HCT116 (cell line): ENCODE measurements around the gene TOP2B. TPM values are rescaled to one million over a fixed set of nuclear protein-coding genes. Genes with fewer than 3 reads are reported as not detected.

ENCODE experiments used
- ATAC-seq: fragments of 200-7000 bp; cut with Tn5 transposase; 2 replicates; pipeline ENCODE4 v1.9.1; 2020; ENCODE audit warnings: mild to moderate bottlenecking, moderate library complexity
- BruUV-seq: library from RNA; stranded (reverse); fragments of 400-500 nt; replicated peaks from 2 replicates; lab custom pipeline; 2021; lab: Mats Ljungman, UMichigan
- CTCF ChIA-PET: fragments of 300-600 bp; sonication (Branson Sonifier 250); formaldehyde crosslinking; loops from one replicate; lab custom pipeline; 2021; ENCODE audit warnings: antibody characterized with exemption; lab: Charles Lee
- POLR2A ChIA-PET: fragments of 300-600, 350-600 bp; sonication (Branson Sonifier 250); formaldehyde crosslinking; loops from one replicate; lab custom pipeline; 2021; ENCODE audit warnings: antibody characterized with exemption; lab: Charles Lee
- RAD21 ChIA-PET, 2 experiments: fragments of 300-600 bp; sonication (Branson Sonifier 250); formaldehyde crosslinking; loops; one replicate each; lab custom pipeline; 2023; ENCODE audit warnings: low total read pairs in 2 of 2; ENCODE audit not compliant: uncharacterized antibody in 2 of 2, unreplicated experiment in 2 of 2, low non-redundant PET in 1 of 2; lab: Charles Lee
- DNase-seq: peaks from one replicate; pipeline ENCODE4 v3.0.0-alpha.2; 2010; ENCODE audit warnings: low read depth, low spot score
- H2AFZ ChIP-seq: fragments of 200-600 bp; shearing (Covaris generic), sonication (generic); 2 replicates; pipeline ENCODE4 v1.6.1; 2017; ENCODE audit warnings: low read depth, mixed run types, mixed read lengths, antibody characterized with exemption, low read length; ENCODE audit not compliant: poor library complexity, severe bottlenecking
- H3K27ac ChIP-seq: 2 replicates; pipeline ENCODE4 v1.5.1; 2012; ENCODE audit warnings: low read depth, low read length
- H3K27me3 ChIP-seq: fragments of 200-600 bp; sonication (generic); 2 replicates; pipeline ENCODE4 v1.6.1; 2016; ENCODE audit warnings: mixed run types, low read length, mixed read lengths; ENCODE audit not compliant: insufficient read depth
- H3K36me3 ChIP-seq, 2 experiments: fragments of 200-500 bp in 1 of 2; fragments of 200-600 bp in 1 of 2; sonication (Bioruptor generic) in 1 of 2; sonication (generic) in 1 of 2; 2 replicates each; pipeline versions ENCODE4 v1.5.1 to v1.6.1; 2014 to 2016; ENCODE audit warnings: low read length in 2 of 2, inconsistent platforms in 1 of 2, mixed read lengths in 1 of 2, mixed run types in 1 of 2; ENCODE audit not compliant: insufficient read depth in 2 of 2, control insufficient read depth in 1 of 2
- H3K4me1 ChIP-seq, 2 experiments: fragments of 200-600 bp in 1 of 2; sonication (generic) in 1 of 2; 2 replicates each; pipeline versions ENCODE4 v1.5.1 to v1.6.1; 2012 to 2017; ENCODE audit warnings: low read length in 2 of 2, inconsistent platforms in 1 of 2, mild to moderate bottlenecking in 1 of 2, mixed read lengths in 1 of 2, mixed run types in 1 of 2, moderate library complexity in 1 of 2; ENCODE audit not compliant: insufficient read depth in 2 of 2, control insufficient read depth in 1 of 2
- H3K4me2 ChIP-seq: fragments of 200-600 bp; sonication (generic); 2 replicates; pipeline ENCODE4 v1.6.1; 2017; ENCODE audit warnings: mixed run types, low read length, mixed read lengths
- H3K4me3 ChIP-seq, 2 experiments: fragments of 200-600 bp in 1 of 2; sonication (generic) in 1 of 2; replicated peaks in 1 of 2; 2 replicates each; pipeline ENCODE4 v1.5.1; 2011 to 2016; ENCODE audit warnings: low read length in 2 of 2, control low read depth in 1 of 2, low read depth in 1 of 2, mild to moderate bottlenecking in 1 of 2, mixed read lengths in 1 of 2, mixed run types in 1 of 2
- H3K79me2 ChIP-seq: fragments of 200-600 bp; sonication (generic); 2 replicates; pipeline ENCODE4 v1.6.1; 2017; ENCODE audit warnings: mild to moderate bottlenecking, mixed run types, low read length, moderate library complexity, mixed read lengths; ENCODE audit not compliant: insufficient read depth
- H3K9ac ChIP-seq: fragments of 200-600 bp; sonication (generic); 2 replicates; pipeline ENCODE4 v1.6.1; 2016; ENCODE audit warnings: low read length, mixed read lengths
- H3K9me2 ChIP-seq: fragments of 200-600 bp; sonication (generic), shearing (Covaris generic); 2 replicates; pipeline ENCODE4 v1.6.1; 2017; ENCODE audit warnings: mixed run types, mild to moderate bottlenecking, moderate library complexity; ENCODE audit not compliant: insufficient read depth
- H3K9me3 ChIP-seq, 2 experiments: fragments of 200-500 bp in 1 of 2; fragments of 200-600 bp in 1 of 2; sonication (Bioruptor generic) in 1 of 2; sonication (generic) in 1 of 2; 2 replicates each; pipeline ENCODE4 v1.6.1; 2014 to 2017; ENCODE audit warnings: low read length in 2 of 2, mixed read lengths in 2 of 2, inconsistent platforms in 1 of 2, low read depth in 1 of 2, mild to moderate bottlenecking in 1 of 2, mixed run types in 1 of 2, moderate library complexity in 1 of 2; ENCODE audit not compliant: control insufficient read depth in 1 of 2, insufficient read depth in 1 of 2
- H4K20me1 ChIP-seq: fragments of 200-600 bp; sonication (generic), shearing (Covaris generic); 2 replicates; pipeline ENCODE4 v1.6.1; 2017; ENCODE audit warnings: mixed run types, mild to moderate bottlenecking, moderate library complexity; ENCODE audit not compliant: insufficient read depth
- ATF3 ChIP-seq: IDR thresholded peaks from 2 replicates; pipeline ENCODE4 v1.6.1; 2012
- CEBPB ChIP-seq: IDR thresholded peaks from 2 replicates; pipeline ENCODE4 v1.6.1; 2012; ENCODE audit warnings: low read depth
- CTCF ChIP-seq, 3 experiments: fragments of 200-600 bp in 1 of 3; sonication (generic) in 1 of 3; IDR thresholded peaks in 2 of 3; conservative IDR thresholded peaks in 1 of 3; 2 replicates each; pipeline ENCODE4 v1.5.1; 2012 to 2017; ENCODE audit warnings: low read depth in 2 of 3, low read length in 2 of 3, antibody characterized with exemption in 1 of 3, borderline replicate concordance in 1 of 3, control low read depth in 1 of 3, mild to moderate bottlenecking in 1 of 3, mixed read lengths in 1 of 3, mixed run types in 1 of 3, moderate library complexity in 1 of 3; ENCODE audit not compliant: insufficient read depth in 1 of 3
- ELF1 ChIP-seq: IDR thresholded peaks from 2 replicates; pipeline ENCODE4 v1.6.1; 2012; ENCODE audit warnings: low read depth, borderline replicate concordance
- EZH2 ChIP-seq: fragments of 200-600 bp; sonication (generic); IDR thresholded peaks from 2 replicates; pipeline ENCODE4 v1.6.1; 2017; ENCODE audit warnings: antibody characterized with exemption, mixed run types
- FOSL1 ChIP-seq: IDR thresholded peaks from 2 replicates; pipeline ENCODE4 v1.6.1; 2012; ENCODE audit warnings: low read depth
- JUND ChIP-seq: IDR thresholded peaks from 2 replicates; pipeline ENCODE4 v1.6.1; 2012
- POLR2A ChIP-seq: IDR thresholded peaks from 2 replicates; pipeline ENCODE4 v1.7.0; 2011; ENCODE audit warnings: borderline replicate concordance; ENCODE audit not compliant: insufficient read depth, insufficient read length; ENCODE audit errors: extremely low read depth
- POLR2AphosphoS5 ChIP-seq: IDR thresholded peaks from 2 replicates; pipeline ENCODE4 v1.6.1; 2011; ENCODE audit warnings: mild to moderate bottlenecking, low read depth, low read length, moderate library complexity
- RAD21 ChIP-seq: IDR thresholded peaks from 2 replicates; pipeline ENCODE4 v1.6.1; 2012; ENCODE audit warnings: low read depth, mild to moderate bottlenecking
- REST ChIP-seq: IDR thresholded peaks from 2 replicates; pipeline ENCODE4 v1.6.1; 2012; ENCODE audit warnings: low read depth
- SIN3A ChIP-seq: IDR thresholded peaks from 2 replicates; pipeline ENCODE4 v1.6.1; 2012; ENCODE audit warnings: low read depth
- SRF ChIP-seq: IDR thresholded peaks from 2 replicates; pipeline ENCODE4 v1.6.1; 2012; ENCODE audit warnings: low read depth
- TCF7L2 ChIP-seq: IDR thresholded peaks from 2 replicates; pipeline ENCODE4 v1.7.0; 2011; ENCODE audit warnings: borderline replicate concordance, inconsistent platforms; ENCODE audit not compliant: insufficient read depth, insufficient read length; ENCODE audit errors: extremely low read depth
- intact Hi-C: fragments of 100-400 bp; cut with micrococcal nuclease; formaldehyde crosslinking; loops from 2 replicates; pipeline ENCODE4 v1.10.0; 2022
- total RNA-seq: library from RNA; stranded (reverse); gene quantifications from one replicate; pipeline ENCODE4 v1.2.1, GENCODE V29; 2021; ENCODE audit not compliant: unreplicated experiment

The TOP2B gene
- total RNA-seq, 1 experiment from 2014 or later: 101 TPM

GRCh38 chr3:25583343-25583742, 81.4 kb downstream of the TOP2B start:
- ChIA-PET CTCF (no interaction called here), RAD21 (no interaction called here), POLR2A (no interaction called here)
- ATAC-seq (no peak), DNase-seq (no peak)
- H3K4me2 ChIP-seq: no peak overlapping the region
- TF ChIP-seq JUND: no peak
- no peak for TF ChIP-seq RAD21
- no peak for TF ChIP-seq FOSL1
- no peak for TF ChIP-seq CEBPB
- no peak for TF ChIP-seq ELF1
- TF ChIP-seq ATF3: no peak
- no peak for TF ChIP-seq POLR2AphosphoS5
- TF ChIP-seq CTCF (IDR thresholded peaks at IDR 0.05 in 2 of 3, conservative IDR thresholded peaks at IDR 0.05 in 1 of 3; ENCODE audit: borderline replicate concordance in 1 of 3, insufficient read depth in 1 of 3, low read depth in 2 of 3, low read length in 2 of 3): no peak
- TF ChIP-seq SRF: no peak
- TF ChIP-seq SIN3A: no peak
- TF ChIP-seq REST: no peak
- no peak for TF ChIP-seq EZH2
- no peak for TF ChIP-seq POLR2A
- no peak for TF ChIP-seq TCF7L2
- intact Hi-C loops: no loop called here
- no peaks in the 10 kb centered on the region for H3K79me2 ChIP-seq
- H4K20me1 ChIP-seq: no peaks in the 10 kb centered on the region
- no peaks in the 10 kb centered on the region for H3K36me3 ChIP-seq
- no peaks in the 10 kb centered on the region for H3K9me2 ChIP-seq
- H3K27ac ChIP-seq: no peak overlapping the region
- BruUV-seq: no TSS peak
- no peaks in the 10 kb centered on the region for H3K9me3 ChIP-seq
- no peak overlapping the region for H3K4me3 ChIP-seq
- no peak overlapping the region for H2AFZ ChIP-seq
- H3K4me1 ChIP-seq: peaks cover 0 to 10% of the 10 kb centered on the region in 2 experiments; a peak in 1 of 4 replicates
- H3K27me3 ChIP-seq: 0 out of 2 replicates have a peak, but pooled peaks cover 3% of the 10 kb centered on the region
- no peak overlapping the region for H3K9ac ChIP-seq
